ENCODE data around the gene CLMP. TPM values are rescaled to one million over a fixed set of nuclear protein-coding genes. Genes with fewer than 3 reads are reported as not detected.

Gene CLMP
- total and polyA plus RNA-seq, 9 of the 15 experiments (the other 6 are each of a cell fraction or from before 2014, with no cell fraction given): 0.02 to 0.15 (median 0.03) TPM; not detected in 6

DNA sequence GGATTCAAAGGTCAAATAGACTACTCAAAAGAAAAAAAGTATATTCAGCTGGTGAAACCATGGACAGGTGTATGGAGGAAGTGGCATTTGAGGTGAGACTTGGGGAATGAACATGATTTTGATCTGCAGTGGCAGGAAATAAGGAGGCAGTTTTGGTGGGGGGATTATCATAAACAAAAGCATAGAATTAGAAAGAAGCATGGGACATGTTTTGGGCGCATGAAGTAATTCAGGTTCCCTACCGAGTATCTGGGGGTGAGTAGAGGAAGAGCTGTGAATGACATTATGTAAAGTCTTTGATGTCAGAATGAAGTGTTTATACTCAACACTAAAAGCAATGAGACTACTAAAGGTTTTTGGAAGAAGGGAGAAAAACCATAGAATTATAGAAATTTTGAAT, 3.1 kb downstream of the CLMP start:
- POLR2A ChIA-PET: interaction anchor here (0.6 kb wide), 1 partner anchor 420 kb away, joined by 3 read pairs; no protein-coding TSS in a partner anchor
- CTCF ChIA-PET (ENCODE audit: low intra/inter-chr PET ratio): no interaction called here
- 4% methylated on average over 2 of the region's 2 CpGs for WGBS (ENCODE audit: insufficient coverage, low coverage, missing lambda C conversion rate)

More for the DNA sequence above, 3.1 kb downstream of the CLMP start:
- Histone ChIP-seq H4K20me1 (replicated peaks; ENCODE audit: control insufficient read depth, insufficient read depth, low read length) (0 out of 2 replicates have a peak, but pooled peaks cover 3% of the 10 kb centered on the region), H3K4me3 (no peak overlapping the region), H3K9me1 (ENCODE audit: control insufficient read depth, insufficient read depth, low read length) (no peaks in the 10 kb centered on the region), H2AFZ (ENCODE audit: low read depth, low read length) (no peak overlapping the region), H3K9ac (ENCODE audit: insufficient read depth in 1 of 2, low read depth in 2 of 2, low read length in 2 of 2) (no peak overlapping the region), H3K4me2 (ENCODE audit: insufficient read depth, low read length) (no peak overlapping the region), H3K27me3 (ENCODE audit: control insufficient read depth in 2 of 2, insufficient read depth in 2 of 2, low read length in 2 of 2) (peaks cover 17 to 42% of the 10 kb centered on the region in 2 experiments; a peak in 4 of 5 replicates), H3K79me2 (ENCODE audit: control insufficient read depth, insufficient read depth, low read length) (no peaks in the 10 kb centered on the region), H3K4me1 (replicated peaks in 1 of 2; ENCODE audit: control insufficient read depth in 2 of 2, insufficient read depth in 2 of 2, low read length in 2 of 2) (peaks cover 0 to 5% of the 10 kb centered on the region in 2 experiments; a peak in 1 of 5 replicates), H3K9me3 (replicated peaks; ENCODE audit: control insufficient read depth, insufficient read depth, low read depth, low read length) (no peaks in the 10 kb centered on the region), H3K36me3 (ENCODE audit: control insufficient read depth, insufficient read depth, low read length) (no peaks in the 10 kb centered on the region), H3K27ac (ENCODE audit: extremely low read depth, low read depth, low read length) (no peak overlapping the region)
- ATAC-seq (no peak), FAIRE-seq (no peak), DNase-seq (ENCODE audit: extremely low read depth in 1 of 4, low spot score in 3 of 4) (no peak)
- TF ChIP-seq, protein P1, sequence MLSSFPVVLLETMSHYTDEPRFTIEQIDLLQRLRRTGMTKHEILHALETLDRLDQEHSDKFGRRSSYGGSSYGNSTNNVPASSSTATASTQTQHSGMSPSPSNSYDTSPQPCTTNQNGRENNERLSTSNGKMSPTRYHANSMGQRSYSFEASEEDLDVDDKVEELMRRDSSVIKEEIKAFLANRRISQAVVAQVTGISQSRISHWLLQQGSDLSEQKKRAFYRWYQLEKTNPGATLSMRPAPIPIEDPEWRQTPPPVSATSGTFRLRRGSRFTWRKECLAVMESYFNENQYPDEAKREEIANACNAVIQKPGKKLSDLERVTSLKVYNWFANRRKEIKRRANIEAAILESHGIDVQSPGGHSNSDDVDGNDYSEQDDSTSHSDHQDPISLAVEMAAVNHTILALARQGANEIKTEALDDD (IDR thresholded peaks at IDR 0.05): no peak
- no peak for TF ChIP-seq HDGF (IDR thresholded peaks at IDR 0.05)
- TF ChIP-seq KDM5B (IDR thresholded peaks at IDR 0.05; ENCODE audit: insufficient replicate concordance, low read depth, low read length): no peak
- TF ChIP-seq, protein P2, sequence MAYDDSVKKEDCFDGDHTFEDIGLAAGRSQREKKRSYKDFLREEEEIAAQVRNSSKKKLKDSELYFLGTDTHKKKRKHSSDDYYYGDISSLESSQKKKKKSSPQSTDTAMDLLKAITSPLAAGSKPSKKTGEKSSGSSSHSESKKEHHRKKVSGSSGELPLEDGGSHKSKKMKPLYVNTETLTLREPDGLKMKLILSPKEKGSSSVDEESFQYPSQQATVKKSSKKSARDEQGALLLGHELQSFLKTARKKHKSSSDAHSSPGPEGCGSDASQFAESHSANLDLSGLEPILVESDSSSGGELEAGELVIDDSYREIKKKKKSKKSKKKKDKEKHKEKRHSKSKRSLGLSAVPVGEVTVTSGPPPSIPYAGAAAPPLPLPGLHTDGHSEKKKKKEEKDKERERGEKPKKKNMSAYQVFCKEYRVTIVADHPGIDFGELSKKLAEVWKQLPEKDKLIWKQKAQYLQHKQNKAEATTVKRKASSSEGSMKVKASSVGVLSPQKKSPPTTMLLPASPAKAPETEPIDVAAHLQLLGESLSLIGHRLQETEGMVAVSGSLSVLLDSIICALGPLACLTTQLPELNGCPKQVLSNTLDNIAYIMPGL (CRISPR knock-in tag; IDR thresholded peaks at IDR 0.05): no peak
- TF ChIP-seq, protein P3, sequence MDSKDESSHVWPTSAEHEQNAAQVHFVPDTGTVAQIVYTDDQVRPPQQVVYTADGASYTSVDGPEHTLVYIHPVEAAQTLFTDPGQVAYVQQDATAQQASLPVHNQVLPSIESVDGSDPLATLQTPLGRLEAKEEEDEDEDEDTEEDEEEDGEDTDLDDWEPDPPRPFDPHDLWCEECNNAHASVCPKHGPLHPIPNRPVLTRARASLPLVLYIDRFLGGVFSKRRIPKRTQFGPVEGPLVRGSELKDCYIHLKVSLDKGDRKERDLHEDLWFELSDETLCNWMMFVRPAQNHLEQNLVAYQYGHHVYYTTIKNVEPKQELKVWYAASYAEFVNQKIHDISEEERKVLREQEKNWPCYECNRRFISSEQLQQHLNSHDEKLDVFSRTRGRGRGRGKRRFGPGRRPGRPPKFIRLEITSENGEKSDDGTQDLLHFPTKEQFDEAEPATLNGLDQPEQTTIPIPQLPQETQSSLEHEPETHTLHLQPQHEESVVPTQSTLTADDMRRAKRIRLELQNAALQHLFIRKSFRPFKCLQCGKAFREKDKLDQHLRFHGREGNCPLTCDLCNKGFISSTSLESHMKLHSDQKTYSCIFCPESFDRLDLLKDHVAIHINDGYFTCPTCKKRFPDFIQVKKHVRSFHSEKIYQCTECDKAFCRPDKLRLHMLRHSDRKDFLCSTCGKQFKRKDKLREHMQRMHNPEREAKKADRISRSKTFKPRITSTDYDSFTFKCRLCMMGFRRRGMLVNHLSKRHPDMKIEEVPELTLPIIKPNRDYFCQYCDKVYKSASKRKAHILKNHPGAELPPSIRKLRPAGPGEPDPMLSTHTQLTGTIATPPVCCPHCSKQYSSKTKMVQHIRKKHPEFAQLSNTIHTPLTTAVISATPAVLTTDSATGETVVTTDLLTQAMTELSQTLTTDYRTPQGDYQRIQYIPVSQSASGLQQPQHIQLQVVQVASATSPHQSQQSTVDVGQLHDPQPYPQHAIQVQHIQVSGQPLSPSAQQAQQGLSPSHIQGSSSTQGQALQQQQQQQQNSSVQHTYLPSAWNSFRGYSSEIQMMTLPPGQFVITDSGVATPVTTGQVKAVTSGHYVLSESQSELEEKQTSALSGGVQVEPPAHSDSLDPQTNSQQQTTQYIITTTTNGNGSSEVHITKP (IDR thresholded peaks at IDR 0.05; ENCODE audit: partially characterized antibody): no peak
- TF ChIP-seq, protein P4, sequence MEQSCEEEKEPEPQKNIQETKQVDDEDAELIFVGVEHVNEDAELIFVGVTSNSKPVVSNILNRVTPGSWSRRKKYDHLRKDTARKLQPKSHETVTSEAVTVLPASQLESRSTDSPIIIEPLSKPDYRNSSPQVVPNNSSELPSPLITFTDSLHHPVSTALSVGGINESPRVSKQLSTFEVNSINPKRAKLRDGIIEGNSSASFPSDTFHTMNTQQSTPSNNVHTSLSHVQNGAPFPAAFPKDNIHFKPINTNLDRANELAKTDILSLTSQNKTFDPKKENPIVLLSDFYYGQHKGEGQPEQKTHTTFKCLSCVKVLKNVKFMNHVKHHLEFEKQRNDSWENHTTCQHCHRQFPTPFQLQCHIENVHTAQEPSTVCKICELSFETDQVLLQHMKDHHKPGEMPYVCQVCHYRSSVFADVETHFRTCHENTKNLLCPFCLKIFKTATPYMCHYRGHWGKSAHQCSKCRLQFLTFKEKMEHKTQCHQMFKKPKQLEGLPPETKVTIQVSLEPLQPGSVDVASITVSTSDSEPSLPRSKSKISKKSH (CRISPR knock-in tag; IDR thresholded peaks at IDR 0.05): no peak
- TF ChIP-seq NFE2L1 (tag; IDR thresholded peaks at IDR 0.05; ENCODE audit: borderline replicate concordance, low read depth): no peak
- no TSS peak for BruUV-seq (replicated peaks)
- intact Hi-C loops (cut with micrococcal nuclease) (no loop called here), in situ Hi-C loops (cut with MboI) (no loop called here)

Data from K562 (cell line).